DMS 273 treated with DMSO at 0.1 percent for 48 hours (cell line): ENCODE data around the gene GPR157.
A peak's percentile ranks its signal among the peaks of the same experiment; 100 is the strongest.
"Not testable (repeated sequence)": the region's sequence is repeated elsewhere in the genome, so short reads cannot be mapped to it uniquely, and the experiment has no call there.

ENCODE experiments used
- DNase-seq: peaks from one replicate; lab custom pipeline; 2025; lab: John Stamatoyannopoulos, UW

GPR157 gene

DNA sequence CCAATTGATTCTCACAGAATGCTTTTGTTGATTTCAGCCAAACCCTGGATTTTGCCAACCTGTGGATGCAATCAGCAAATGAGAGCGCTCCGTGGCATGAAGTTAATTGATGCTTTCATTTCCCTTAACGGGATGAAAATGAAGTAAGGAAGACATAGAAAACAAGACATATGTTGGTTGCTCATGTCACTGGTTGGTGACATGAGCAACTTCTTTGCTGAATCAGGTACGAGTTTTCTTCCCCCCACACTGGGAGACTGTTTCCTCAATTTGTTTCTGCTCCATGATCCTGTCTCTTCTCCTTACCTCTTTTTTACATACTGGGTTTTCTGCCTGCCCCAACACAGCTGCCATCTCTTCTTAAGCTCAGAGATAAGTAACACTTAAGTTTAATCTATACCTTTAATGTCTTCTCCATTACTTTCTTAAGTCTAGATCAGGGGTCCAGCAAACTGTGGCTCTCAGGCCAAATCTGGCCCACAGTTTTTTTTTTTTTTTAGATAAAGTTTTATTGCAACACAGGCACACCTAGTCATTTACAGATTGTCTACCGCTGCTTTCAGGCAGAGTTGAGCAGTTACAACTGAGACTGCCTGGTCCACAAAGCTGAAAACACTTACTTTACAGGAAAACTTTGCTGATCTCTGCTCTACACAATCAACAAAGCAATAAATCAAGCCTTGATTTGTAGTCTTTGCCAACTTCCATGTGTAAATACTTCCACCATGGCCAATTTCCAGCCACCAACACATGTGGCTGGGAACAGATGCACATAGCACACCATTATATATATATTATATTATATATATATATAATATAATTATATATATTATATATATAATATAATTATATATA is 13.3 kb downstream of the GPR157 start:
- DNase-seq: no peak

GRCh38 chr1:9112961-9113880 is 15.7 kb downstream of the GPR157 start:
- DNase-seq: no peak

DNA sequence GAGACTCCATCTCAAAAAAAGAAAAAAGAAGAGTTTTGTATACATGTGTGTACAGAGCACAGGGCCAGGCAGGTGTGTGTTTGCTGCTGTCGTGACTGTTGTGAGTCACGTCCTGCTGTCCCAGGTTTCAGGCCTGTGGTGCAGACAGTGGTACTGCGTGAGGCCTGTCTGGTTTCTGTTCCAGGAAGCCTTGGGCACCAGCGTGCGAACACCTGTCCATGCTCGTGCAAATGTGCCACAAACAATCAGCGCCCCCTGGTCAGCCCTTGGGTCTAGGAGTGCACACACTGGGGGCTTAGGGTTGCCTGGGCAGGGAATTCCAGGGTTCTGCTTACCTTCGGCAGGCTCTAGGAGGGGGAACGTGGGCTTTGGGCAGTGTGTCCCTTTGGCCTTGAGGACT is 16.9 kb downstream of the GPR157 start:
- no peak for DNase-seq

DNA sequence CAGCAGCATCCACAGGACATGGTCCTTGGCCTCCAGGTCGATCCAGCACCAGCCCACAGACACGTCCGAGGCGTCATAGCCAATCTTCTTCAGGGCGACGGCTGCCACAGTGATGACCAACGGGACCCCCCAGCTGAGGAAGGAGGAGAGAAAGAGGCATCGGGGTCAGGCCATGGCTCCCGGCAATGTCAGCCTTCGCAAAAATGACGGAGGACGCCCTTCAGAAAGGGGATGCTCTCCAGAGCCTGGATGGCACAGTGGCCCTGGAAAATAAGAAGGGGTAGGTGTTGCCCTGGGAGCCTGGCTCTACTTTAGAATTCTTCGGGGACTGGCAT is 17.6 kb downstream of the GPR157 start:
- DNase-seq: no peak

DNA sequence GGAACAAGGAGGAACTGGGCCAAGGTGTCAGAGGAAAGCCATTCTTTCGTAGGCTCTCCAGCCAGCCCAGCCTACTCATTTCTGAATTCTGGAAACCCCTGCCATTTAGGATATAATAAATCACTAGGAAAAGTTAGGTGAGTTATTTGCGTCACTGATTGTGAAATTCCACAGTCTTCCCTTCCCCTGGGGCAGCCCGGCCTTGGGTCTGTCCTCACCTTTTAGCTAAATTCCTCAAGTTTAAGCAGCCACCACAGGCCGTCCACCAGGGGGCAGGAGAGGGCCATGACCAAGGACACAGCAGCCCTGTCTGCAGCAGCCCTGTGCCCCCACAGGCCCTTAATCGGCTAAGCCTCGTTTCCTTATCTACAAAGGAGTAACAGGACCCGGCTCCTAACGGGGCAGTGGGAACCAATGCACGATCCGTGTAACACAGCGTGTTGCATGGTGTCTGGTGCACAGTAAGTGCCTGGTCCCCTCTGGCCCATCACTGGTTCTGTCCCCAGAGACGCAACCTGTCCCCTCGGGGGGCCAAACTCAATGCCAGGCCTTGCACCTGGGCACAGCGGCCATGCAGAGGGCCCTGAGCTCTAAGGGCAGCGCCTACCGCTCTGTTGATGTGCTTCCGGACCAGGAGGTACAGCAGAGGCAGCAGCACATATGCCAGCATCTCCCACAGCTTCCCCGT is 18.1 kb downstream of the GPR157 start:
- DNase-seq: no peak

- DNase-seq: no peak
Measured at GRCh38 chr1:9108056-9108665, 20.7 kb downstream of the GPR157 start.

DNA sequence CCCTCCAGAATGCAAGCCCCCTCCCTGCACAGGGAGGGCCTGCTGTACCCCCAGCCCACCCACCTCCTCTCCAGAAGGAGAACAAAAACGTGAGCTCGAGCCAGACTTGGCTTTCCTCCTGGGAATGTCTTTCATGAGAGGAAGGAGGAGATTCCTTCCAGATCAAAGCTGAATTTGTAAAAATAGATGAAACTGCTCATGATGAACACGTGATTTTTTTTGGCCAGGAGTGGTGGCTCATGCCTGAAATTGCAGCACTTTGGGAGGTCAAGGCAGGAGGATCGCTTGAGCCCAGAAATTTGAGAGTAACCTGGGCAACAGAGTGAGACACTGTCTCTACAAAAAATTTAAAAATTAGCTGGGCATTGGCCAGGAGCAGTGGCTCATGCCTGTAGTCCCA is 21.8 kb downstream of the GPR157 start:
- DNase-seq: no peak

GRCh38 chr1:9106286-9106685 is 22.6 kb downstream of the GPR157 start:
- DNase-seq: no peak

DNA sequence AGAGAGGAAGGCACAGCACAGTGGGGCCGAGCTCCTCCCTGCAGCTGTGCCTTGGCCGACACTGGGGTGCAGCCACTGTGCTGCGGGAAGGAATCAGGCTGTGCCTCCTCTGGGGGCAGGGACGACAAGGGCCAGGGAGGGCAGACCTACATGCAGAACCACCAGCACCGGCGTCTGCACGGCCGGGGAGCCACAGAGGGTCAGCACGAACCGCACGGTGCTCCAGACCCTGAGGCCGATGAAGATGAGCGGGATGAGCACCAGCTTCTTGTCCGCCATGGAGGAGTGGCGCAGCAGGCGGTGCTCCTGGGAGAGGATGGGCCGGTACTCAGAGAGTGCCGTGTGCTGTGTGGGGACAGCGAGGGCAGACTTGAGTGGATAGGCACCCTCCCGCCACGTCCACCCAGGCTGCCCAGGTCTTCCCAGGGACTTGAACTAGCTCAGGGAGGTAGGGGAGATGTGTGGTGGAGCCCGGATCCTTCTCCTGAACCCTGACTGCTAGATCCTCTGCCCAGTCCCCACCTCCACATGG is 23.5 kb downstream of the GPR157 start:
- no peak for DNase-seq

- peak; percentile 37 for DNase-seq
Measured at GRCh38 chr1:9101510-9102146, 27.3 kb downstream of the GPR157 start.

- DNase-seq: no peak
Measured at GRCh38 chr1:9100471-9101043, 28.3 kb downstream of the GPR157 start.

GRCh38 chr1:9099555-9099954 is 29.3 kb downstream of the GPR157 start:
- DNase-seq: no peak

- DNase-seq: no peak
Measured at GRCh38 chr1:9097947-9098705, 30.8 kb downstream of the GPR157 start.

- DNase-seq: no peak
Measured at GRCh38 chr1:9095818-9096217, 33.1 kb downstream of the GPR157 start.

DNA sequence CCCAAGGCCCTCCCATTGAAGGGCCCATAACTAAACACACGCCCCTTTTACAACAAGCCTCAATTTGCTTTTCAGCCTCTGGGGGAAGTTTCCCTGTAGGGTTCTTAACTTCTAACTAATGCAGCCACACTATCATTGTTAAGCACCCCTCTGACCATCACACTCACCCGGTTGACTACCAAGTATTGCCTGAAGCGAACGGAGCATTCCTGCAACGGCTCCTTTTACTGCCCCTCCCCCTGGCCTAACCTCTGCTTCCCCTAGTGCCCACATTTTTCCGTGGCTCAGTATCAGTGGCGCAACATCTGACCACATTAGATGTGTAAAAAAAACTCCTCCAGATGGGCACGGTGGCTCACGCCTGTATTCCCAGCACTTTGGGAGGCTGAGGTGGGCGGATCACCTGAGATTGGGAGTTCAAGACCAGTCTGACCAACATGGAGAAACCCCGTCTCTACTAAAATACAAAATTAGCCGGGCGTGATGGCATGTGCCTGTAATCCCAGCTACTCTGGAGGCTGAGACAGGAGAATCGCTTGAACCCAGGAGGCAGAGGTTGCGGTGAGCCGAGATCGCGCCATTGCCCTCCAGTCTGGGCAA is 34.8 kb downstream of the GPR157 start:
- DNase-seq: not testable (repeated sequence)

- no peak for DNase-seq
Measured at GRCh38 chr1:9093581-9093980, 35.3 kb downstream of the GPR157 start.

- DNase-seq: no peak
Measured at GRCh38 chr1:9093091-9093490, 35.8 kb downstream of the GPR157 start.

GRCh38 chr1:9088807-9089206 is 40.1 kb downstream of the GPR157 start:
- DNase-seq: no peak

- no peak for DNase-seq
Measured at GRCh38 chr1:9087411-9088125, 41.3 kb downstream of the GPR157 start.
